ENCODE results near the gene MLIP. TPM values are rescaled to one million over a fixed set of nuclear protein-coding genes. Genes with fewer than 3 reads are reported as not detected.
"Not testable (repeated sequence)": the region's sequence is repeated elsewhere in the genome, so short reads cannot be mapped to it uniquely, and the experiment has no call there.

Gene MLIP
- total RNA-seq, 1 donor from 2014 or later, result 0.29 TPM

GRCh38 chr6:54135665-54136369, 24.6 kb downstream of the MLIP start:
- no peak for DNase-seq (ENCODE audit: low spot score)

GRCh38 chr6:54138795-54139194, 27.6 kb downstream of the MLIP start:
- no peak for DNase-seq (ENCODE audit: low spot score)

- DNase-seq (ENCODE audit: low spot score), result no peak
Observed at GRCh38 chr6:54140811-54141210, 29.6 kb downstream of the MLIP start.

GRCh38 chr6:54142889-54143519, 31.8 kb downstream of the MLIP start:
- DNase-seq (ENCODE audit: low spot score), result no peak

GRCh38 chr6:54151861-54152260, 40.6 kb downstream of the MLIP start:
- no peak for DNase-seq (ENCODE audit: low spot score)

GRCh38 chr6:54156650-54157250, 45.5 kb downstream of the MLIP start:
- no peak for DNase-seq (ENCODE audit: low spot score)

GRCh38 chr6:54157405-54157804, 46.2 kb downstream of the MLIP start:
- DNase-seq (ENCODE audit: low spot score), result no peak

- DNase-seq (ENCODE audit: low spot score), result no peak
Observed at GRCh38 chr6:54173089-54173488, 61.8 kb downstream of the MLIP start.

GRCh38 chr6:54179152-54179551, 67.9 kb downstream of the MLIP start:
- DNase-seq (ENCODE audit: low spot score), result no peak

- DNase-seq (ENCODE audit: low spot score), result no peak
Observed at GRCh38 chr6:54183616-54184015, 72.4 kb downstream of the MLIP start.

GRCh38 chr6:54185885-54186284, 74.6 kb downstream of the MLIP start:
- DNase-seq (ENCODE audit: low spot score), result no peak

GRCh38 chr6:54188846-54189245, 77.6 kb downstream of the MLIP start:
- DNase-seq (ENCODE audit: low spot score), result no peak

- no peak for DNase-seq (ENCODE audit: low spot score)
Observed at GRCh38 chr6:54191461-54191860, 80.2 kb downstream of the MLIP start.

- DNase-seq (ENCODE audit: low spot score), result no peak
Observed at GRCh38 chr6:54192993-54193392, 81.8 kb downstream of the MLIP start.

GRCh38 chr6:54193560-54193959, 82.3 kb downstream of the MLIP start:
- DNase-seq (ENCODE audit: low spot score), result no peak

- DNase-seq (ENCODE audit: low spot score), result no peak
Observed at GRCh38 chr6:54194067-54194466, 82.8 kb downstream of the MLIP start.

GRCh38 chr6:54195637-54196036, 84.4 kb downstream of the MLIP start:
- no peak for DNase-seq (ENCODE audit: low spot score)

GRCh38 chr6:54196905-54197304, 85.7 kb downstream of the MLIP start:
- DNase-seq (ENCODE audit: low spot score), result no peak

GRCh38 chr6:54198134-54198533, 86.9 kb downstream of the MLIP start:
- no peak for DNase-seq (ENCODE audit: low spot score)

GRCh38 chr6:54203474-54204035, 92.3 kb downstream of the MLIP start:
- DNase-seq (ENCODE audit: low spot score), result not testable (repeated sequence)

GRCh38 chr6:54204921-54205591, 93.8 kb downstream of the MLIP start:
- no peak for DNase-seq (ENCODE audit: low spot score)

GRCh38 chr6:54206510-54206909, 95.3 kb downstream of the MLIP start:
- no peak for DNase-seq (ENCODE audit: low spot score)

Measured in mesenteric fat pad (tissue), 1 donor.